NCI-H524 (cell line): ENCODE results near the gene PFKFB3.
"Not testable (repeated sequence)": the region's sequence is repeated elsewhere in the genome, so short reads cannot be mapped to it uniquely, and the experiment has no call there.

Experiments used
- DNase-seq, 2 experiments: peaks; one replicate each; lab custom pipeline; 2025; lab: John Stamatoyannopoulos, UW

Gene PFKFB3

DNA sequence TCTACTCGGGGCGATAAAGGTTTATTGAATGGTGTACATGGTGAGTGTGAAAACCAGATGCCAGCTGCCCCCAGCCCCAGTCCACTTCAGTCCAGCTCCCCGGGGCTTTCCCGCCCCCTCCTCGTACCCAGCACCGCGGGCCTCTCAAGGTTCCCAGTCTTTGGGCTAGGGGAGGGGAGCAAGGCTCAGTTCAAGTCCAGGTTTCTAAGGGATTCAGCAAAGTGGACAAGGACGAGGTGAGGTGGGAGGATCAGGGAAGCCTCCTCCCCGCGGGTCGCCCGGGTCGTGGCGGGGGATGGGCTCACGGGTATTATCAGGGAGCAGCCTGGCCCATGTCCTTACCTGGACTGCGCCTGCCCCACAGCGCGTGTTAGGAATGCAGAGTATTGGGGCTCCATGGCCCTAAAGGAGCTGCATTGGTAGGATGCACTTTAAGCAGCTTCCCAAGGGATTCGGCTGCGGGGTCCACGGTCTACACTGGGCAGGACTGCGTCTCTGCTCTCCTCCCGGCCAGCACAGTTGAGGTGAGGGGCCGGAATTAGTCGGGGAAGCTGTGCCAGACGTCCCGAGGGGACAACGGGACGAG lies 541 bp upstream of the PFKFB3 start:
- DNase-seq: peak in 1 of 2 experiments; percentile 55

DNA sequence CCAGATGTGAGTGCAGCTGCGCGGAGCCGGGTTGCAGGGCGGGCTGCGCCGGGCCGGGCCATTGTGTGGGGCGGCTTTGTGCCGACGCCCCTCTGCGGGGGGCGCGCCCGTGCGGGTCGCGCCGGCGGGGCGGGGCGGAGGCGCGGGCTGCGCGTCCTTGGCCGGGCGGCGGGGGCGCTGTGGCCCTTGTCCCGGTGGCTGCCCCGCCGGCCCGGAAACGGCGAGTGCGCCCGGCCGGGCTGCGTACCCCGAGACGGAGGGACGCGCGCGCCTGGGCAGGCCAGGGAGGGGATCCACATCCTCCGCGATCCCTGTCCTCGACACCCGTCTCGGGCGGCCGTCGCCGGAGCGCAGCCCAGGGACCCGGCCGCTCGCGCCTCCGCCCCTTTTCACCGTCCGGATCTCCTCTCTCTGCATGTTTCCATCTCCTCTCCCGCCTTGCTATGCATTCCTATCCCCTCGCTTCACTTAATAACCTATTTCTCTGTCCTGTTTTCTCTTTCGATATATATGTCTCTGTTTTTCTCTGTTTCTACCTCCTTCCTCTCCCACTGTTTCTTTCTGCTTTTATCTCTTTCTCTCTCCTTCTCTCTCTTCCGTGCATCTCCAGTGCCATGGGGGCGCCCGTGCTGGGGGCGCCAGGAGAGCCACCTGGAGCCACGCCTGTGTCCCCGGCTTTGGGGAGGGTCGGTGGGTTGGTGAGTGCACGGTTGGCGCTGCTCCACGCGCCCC lies 765 bp downstream of the PFKFB3 start:
- DNase-seq: peak in 1 of 2 experiments; percentile 27

GRCh38 chr10:6204063-6204340 lies 1.3 kb downstream of the PFKFB3 start:
- peak in 1 of 2 experiments; percentile 7 for DNase-seq

- peak in 1 of 2 experiments; percentile 27 for DNase-seq
Observed at GRCh38 chr10:6204341-6205191, 1.8 kb downstream of the PFKFB3 start.

GRCh38 chr10:6206486-6206885 lies 3.8 kb downstream of the PFKFB3 start:
- DNase-seq: not testable (repeated sequence)

- no peak for DNase-seq
Observed at GRCh38 chr10:6207658-6208057, 4.9 kb downstream of the PFKFB3 start.

GRCh38 chr10:6208799-6209235 lies 6.1 kb downstream of the PFKFB3 start:
- peak in 1 of 2 experiments; percentile 64 for DNase-seq

DNA sequence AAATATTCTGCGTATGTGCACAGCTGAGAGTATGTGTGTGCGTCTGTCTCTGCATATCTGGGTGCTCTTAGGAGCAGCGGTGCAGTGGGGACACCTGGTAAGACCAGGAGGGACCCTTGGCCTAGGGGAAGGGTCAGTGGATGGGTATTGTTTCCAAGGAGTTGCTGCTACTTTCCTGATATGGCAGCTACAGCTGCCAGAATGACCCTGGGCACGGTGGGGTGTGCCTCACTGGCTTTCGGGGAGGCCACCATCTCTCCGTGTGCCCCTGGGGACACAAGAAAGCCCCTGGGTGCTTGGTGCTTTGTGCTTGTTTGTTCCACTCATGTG lies 8.6 kb downstream of the PFKFB3 start:
- no peak for DNase-seq

DNA sequence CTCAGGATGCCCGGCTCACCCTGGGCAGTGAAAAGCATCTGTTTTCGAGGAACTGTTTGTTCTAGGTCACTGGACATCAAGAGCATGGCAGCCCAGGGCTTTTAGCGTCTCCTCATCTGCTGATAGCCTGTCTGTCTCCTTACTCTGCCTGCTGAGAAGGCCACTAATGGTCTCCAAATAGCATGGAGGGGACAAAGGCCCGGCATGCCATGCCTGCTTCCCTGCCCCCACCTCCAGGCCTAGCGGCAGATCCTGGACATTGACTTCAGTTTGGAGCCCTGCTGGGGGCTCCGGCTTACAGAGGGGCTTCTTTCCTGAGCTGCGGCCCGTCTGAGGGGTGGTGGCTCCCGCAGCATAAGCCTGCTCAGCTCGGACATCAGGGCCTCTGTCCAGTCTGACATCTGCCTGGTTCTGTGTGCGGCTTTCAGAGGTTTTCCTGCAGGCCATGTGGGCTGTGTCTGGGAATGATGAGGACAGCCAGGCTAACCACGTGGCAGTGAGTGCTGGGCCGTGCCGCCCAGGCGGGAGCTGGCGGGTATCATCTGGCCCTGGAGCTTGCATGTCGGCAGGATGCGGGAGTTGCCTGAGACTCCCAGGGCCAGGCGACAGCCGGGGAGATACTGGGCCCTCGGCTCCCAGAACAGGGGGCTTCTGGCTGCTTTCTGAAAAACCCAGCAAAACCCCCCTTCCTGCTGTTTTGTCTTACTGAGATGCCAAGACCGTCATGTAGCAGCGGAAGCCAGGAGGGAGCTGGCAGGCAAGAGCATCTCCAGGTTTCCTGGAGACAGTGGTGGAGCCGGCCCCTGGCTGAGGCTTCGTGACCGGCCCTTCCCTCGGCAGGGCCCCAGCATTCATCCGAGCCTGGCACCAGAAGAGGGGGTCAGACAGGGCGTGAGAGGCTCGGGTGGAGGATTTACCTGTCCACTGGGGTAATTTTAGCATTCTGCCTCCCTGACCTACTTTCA lies 9.2 kb downstream of the PFKFB3 start:
- no peak for DNase-seq

- DNase-seq: no peak
Observed at GRCh38 chr10:6212806-6213205, 10.1 kb downstream of the PFKFB3 start.

GRCh38 chr10:6213257-6213905 lies 10.6 kb downstream of the PFKFB3 start:
- no peak for DNase-seq

GRCh38 chr10:6213908-6214307 lies 11.2 kb downstream of the PFKFB3 start:
- no peak for DNase-seq

DNA sequence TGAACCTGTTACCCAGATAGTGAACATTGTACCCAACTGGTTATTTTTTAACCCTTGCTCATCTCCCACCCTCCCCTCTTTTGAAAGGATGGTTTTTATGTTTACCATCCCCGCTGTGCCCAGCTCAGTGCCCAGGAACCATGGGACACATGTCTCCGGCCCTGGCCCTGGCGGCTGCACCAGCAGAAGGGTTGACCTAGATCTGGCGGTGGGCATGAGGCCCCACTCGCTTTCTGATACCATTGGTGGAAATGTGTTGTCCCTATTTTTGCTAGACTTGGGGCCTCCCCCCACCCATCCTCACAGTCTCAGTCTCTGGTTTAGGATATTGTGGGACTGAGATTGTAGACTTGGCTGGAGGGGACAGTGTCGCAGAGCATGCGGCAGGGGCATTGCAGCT lies 11.9 kb downstream of the PFKFB3 start:
- DNase-seq: no peak

GRCh38 chr10:6215241-6215640 lies 12.5 kb downstream of the PFKFB3 start:
- no peak for DNase-seq

DNA sequence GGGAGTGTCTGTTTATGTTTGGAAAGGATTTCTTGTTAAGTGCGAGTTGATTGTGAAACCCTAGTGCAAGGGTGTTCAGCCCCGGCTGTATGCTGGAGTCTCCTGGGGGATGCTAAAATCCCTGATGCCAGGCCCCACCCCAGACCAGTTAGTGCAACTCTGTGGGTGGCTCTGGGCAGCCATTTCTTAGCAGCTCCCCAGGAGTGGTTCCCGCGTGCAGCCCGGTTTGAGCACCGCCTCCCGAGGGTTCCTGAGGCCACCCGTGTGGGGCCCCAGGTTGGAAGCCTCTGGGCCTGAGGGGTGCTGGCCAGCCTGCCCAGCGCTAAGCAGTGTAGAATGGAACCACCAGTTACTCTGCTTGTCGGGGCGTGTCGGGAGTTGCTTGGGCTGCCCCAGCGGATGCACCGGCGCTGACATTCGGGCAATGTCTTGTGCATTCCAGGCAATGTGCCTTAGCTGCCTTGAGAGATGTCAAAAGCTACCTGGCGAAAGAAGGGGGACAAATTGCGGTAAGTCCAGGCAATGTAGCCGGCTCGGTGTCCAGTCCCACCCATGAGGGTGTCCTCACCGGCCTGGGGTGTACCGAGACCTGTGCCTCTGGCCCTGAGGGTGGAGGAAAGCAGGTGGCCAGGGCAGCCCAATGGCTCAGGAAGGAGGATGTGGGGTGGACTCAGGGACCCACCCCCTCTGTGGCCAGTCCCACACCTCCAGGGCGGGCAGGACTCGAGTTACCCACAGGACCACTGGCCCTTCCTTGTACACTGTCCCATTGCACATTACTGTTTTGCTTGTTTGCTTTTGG lies 13.2 kb downstream of the PFKFB3 start:
- DNase-seq: no peak

- no peak for DNase-seq
Observed at GRCh38 chr10:6216916-6217315, 14.2 kb downstream of the PFKFB3 start.

DNA sequence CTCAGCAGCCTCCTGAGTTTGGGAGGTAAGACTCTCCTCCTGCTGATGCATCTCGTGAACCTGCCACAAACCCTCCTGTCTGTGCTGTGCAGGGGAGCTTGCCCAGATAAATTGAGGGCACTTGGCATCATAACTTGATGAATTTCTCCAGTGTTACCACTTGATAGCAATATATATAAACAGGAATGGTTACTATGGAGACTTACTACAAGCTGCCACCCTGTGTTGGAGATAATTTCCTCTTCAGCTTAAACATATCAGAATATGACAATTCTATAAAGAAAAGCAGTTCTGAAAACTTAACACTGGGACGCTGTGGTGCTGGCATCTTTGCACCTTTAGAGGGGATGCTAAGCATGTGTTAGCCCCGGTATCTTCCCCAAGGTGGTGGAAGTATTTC lies 14.9 kb downstream of the PFKFB3 start:
- DNase-seq: no peak

DNA sequence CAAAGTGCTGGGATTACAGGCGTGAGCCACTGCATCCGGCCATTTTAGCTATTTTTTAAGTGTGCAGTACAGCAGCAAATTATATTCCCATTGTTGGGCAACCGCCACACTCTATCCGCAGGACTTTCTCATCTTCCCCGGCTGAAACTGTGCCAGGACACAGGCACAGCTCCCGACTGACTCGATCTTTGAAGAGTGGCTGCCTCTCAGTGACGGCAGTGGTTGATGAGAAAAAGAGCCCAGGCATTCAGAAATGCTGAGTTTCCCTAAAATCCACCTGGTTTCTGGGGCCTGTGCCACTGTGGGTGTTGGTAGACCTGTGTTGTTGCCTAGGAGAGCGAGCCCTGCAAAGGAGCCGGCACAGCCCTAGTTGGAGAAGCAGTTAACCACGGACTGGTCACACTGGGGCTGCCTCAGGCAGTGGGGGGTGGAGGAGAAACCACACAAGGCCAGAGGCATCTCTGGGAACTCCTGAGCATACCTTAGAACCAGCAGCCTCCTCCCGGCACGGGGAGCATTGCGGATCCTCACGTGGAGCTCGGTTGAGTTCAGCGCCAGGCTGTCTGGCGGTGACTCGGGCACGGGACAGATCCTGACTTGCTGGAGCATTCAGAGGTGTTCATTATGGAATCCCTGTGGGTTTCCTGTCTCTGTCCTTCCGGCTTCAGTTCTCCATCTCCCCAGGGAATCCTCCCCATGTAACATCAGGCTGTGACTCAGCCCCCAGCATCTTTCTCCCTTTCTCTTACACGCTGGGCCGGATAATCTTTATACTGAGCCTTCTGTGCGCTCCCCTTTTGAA lies 16.2 kb downstream of the PFKFB3 start:
- peak in 1 of 2 experiments; percentile 4 for DNase-seq

DNA sequence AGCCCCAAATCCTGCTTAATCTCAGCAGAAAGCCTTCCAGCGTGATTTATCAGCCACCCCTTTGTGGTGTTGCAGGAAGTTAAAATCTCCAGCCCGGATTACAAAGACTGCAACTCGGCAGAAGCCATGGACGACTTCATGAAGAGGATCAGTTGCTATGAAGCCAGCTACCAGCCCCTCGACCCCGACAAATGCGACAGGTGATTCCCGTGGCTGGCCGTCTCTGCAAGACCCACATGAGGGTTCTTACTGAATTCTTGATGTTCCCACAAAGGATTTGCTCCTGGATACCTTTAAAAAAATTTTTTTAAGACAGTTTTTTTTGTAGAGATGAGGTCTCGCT lies 16.7 kb downstream of the PFKFB3 start:
- no peak for DNase-seq
